NCI-H2196 treated with DMSO at 0.1 percent for 48 hours (cell line): ENCODE data around the gene TUBA1C.
"Not testable (repeated sequence)": the region's sequence is repeated elsewhere in the genome, so short reads cannot be mapped to it uniquely, and the experiment has no call there.

Experiments used
- DNase-seq: peaks from one replicate; lab custom pipeline; 2025; ENCODE audit not compliant: unreplicated experiment; lab: John Stamatoyannopoulos, UW

TUBA1C gene

DNA sequence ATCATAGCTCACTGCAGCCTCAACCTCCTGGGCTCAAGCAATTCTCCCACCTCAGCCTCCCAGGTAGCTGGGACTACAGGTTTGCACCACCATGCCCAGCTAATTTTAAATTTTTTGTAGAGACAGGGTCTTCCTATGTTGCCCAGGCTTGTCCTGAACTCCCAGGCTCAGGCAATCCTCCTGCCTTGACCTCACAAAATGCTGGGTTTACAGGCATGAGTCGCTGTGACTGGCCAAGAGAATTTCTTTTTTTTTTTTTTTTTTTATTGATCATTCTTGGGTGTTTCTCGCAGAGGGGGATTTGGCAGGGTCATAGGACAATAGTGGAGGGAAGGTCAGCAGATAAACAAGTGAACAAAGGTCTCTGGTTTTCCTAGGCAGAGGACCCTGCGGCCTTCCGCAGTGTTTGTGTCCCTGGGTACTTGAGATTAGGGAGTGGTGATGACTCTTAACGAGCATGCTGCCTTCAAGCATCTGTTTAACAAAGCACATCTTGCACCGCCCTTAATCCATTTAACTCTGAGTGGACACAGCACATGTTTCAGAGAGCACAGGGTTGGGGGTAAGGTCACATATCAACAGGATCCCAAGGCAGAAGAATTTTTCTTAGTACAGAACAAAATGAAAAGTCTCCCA is 18.0 kb downstream of the TUBA1C start:
- not testable (repeated sequence) for DNase-seq

DNA sequence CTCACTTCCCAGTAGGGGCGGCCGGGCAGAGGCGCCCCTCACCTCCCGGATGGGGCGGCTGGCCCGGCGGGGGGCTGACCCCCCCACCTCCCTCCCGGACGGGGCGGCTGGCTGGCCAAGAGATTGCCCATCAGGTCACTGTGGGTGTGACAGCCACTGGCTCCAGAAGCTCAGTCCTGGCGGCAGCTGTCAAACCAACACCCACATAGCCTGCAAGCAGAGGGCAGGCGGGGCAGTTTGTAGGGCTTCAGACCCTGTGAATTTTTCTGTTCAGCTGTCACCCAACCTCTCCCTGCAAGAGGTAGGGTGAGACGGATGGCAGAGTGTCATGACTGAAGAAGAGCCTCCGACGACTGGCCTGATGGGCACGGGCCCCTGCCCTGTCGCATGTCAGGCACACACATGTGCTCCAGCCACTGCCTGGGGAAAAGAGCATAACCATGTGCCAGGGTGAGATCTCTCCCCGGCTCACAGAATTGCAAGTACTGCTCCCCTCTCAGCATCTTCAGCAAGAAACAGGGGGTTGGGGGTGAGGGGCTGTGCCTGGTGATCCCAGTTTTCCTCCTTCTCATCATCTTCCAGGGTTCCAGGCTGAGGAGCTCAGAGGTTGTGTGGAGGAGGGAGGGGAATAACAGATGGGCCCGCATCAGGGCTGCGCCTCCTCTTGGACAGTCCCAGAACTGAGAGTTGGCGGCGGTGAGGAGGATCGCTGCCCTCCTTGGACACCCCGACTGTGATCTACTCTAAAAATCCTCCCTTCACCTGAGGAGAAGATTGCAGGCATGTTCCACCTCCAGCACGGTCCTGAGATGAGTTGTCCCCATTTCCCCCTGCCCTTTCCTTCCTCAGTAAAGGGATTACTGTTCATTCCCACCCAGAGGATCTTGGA is 18.9 kb downstream of the TUBA1C start:
- no peak for DNase-seq

DNA sequence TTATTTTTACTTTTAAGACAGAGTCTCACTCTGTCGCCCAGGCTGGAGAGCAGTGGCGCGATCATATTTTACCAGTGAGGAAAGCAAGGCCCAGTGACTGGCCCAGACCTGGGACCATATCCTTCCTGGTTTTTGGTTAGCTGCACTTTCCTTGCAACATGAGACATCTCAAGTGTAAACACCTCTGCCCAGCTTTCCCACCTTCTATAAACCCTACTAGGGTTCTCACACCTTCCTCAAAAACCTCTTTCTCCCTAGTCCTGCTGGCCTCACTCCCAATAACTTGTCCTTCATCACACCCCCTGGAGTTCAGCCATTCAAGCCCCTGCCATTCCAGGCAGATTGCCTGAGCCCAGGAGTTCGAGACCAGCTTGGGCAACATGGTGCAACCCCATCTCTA is 19.8 kb downstream of the TUBA1C start:
- no peak for DNase-seq

DNA sequence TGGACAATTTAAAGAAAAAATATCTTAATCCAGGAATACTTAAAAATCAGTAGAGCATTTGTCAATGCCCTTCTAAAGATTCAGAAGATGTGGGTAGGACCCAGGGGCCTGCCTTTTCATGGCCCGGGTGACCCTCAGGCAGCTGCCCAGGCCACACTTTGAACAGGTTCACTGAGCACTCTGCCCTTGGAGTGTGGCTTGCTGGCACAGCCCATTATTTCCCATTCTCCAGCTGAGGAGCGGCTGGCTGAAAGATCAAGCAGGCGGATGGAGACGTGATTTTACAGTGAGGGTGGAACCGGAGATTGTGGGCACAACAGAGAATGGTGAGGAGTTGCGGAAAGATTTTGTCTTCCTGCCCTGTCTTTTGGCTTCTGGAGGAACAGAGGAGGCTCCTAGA is 23.0 kb downstream of the TUBA1C start:
- no peak for DNase-seq

DNA sequence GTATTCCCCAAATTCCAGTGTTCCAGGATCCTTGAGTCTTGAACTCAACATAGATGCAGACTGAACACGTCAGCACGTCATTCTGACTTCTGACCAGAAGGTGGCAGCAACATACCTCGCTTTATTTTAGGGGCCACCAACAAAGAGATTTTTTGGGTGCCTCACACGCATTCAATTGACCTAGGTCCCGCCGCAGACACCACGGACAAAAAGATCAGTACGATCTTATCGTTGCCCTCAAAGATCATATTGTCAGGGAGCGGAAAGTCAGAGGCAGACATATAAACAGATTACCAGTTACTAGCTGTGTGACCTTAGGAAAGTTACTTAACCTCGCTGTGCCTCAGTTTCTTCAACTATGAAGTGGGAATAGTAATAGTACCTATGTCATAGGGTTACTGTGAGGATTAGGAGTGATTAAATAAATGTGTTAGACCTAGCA is 23.6 kb downstream of the TUBA1C start:
- DNase-seq: no peak

DNA sequence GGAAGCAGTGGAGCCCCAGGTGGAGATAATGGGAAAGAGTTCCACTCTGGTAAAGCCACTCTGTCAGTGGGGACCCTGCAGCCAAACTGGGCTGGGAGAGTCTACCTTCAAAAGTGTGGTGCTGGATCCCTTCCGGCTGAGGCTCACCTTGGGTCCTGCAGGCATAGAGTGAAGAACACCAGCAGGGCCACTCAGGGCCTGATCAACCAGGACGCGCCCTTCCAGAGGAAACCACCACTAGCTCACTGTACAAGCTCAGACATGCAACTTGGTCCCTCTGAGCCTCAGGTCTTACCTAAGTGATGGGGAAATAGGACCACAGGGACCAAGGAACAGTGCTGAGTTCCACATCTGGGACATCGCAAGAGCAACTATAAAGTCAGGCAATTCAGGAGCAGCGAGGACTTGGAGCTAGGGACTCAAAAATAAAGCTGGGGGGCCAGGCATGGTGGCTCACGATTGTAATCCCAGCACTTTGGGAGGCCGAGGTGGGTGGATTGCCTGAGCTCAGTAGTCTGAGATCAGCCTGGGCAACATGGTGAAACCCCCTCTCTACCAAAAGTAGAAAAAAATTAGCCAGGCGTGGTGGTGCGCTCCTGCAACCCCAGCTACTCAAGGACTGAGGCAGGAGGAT is 24.2 kb downstream of the TUBA1C start:
- no peak for DNase-seq

DNA sequence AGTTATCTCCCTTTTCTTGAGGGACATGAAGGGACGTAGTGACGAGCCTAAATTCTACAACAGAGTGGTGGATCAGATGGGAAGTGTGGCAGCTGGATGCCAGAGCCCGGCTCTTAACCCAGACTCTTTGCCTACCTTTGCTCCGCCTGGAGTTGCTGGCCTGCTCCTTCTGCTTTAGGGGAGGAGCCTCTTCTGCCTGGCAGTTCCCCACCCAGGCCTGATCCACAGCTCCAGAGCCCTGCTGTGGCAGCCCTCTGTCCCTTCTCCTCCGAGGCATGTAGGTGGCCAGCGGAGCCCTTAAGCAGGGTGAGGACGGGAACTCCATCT is 27.8 kb downstream of the TUBA1C start:
- peak; percentile 60 for DNase-seq

DNA sequence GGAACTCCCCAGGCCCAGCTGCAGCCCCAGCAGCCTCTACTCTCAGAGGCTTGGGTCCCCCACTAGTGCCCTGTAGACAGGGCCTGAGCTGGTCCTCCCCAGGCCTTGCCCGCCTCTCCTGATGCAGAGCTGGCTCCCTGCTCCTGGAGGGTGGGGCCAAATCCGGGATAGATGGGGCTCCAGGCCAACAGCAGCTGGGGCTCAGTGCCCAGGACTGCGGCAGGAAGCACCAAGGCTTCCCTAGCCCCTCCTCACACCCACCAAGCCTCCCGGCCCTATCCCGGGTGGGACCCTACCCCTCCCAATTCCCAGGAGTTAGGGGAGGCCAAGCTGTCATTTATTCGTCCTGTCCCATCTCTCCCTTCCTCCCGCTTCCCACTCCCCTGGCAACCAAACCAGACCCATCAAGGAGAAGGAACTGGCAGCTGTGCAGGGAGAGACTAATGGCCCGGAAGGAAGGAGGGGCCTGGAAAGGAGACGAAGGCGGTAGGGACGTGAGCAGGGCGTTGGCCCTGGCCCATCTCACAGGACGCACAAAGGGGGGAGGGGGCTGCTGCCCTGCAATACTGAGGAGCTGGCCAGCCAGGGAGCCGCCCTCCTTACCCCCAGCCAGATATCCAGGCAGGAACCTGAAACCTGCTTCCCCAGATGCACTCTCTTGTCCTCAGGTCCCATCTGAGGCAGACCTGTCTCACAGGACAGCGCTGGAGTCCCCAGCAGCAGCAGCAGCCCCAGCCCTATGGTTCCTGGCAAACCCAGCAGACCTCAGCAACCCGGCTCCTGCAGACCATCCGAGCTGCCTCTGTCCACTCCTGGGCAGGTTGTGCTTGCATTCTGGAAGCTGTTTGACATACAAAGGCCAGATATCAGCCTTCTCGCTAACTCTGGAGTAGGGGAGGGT is 28.4 kb downstream of the TUBA1C start:
- DNase-seq: peak; percentile 74

DNA sequence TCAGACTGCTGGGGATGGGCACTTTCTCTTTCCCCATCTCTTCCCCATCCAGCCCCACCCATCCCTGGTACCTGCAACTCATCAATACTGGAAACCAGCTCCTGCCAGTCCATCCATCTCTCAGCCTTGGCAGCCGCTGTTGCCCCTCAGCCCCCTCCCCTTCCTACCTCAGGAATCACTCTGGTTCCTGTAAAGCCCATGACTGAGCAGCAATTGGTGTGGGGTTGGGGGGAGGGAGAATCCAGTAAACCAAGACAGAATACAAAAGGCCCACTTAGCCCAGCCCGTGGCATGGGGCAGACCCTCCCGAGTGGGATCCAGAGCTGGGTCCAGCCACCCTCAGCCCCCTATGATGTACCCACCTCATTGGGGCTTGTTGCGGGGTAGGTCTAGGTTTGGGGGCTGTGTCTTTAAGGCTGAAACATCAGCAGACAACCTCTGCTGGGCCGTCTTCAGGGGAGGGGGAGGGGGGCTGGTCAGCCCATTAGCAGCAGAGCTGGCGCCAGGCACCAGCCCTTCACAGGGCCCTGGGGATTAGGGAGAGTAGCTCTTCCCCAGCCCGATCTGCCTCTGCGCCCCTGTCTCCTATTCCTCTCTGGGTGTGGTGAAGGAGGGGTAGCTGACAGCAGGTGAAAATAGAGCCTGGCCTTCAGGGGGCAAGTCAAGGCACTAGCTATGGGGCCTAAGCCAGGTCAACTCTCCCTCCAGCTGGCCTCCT is 29.4 kb downstream of the TUBA1C start:
- no peak for DNase-seq

DNA sequence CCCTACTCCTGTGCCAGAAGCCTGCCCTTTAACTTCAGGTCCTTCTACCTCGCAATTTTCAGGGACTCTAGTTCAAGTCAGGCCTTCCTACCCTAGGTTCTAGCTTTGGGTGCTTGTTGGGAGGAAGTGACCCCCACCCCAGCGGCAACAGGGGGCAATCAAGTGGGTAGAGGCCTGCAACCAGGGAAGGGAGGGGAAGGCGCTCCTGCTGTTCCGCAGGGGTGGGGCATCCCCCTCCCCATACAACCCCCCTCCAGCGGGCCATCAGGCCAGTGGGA is 29.9 kb downstream of the TUBA1C start:
- DNase-seq: no peak

DNA sequence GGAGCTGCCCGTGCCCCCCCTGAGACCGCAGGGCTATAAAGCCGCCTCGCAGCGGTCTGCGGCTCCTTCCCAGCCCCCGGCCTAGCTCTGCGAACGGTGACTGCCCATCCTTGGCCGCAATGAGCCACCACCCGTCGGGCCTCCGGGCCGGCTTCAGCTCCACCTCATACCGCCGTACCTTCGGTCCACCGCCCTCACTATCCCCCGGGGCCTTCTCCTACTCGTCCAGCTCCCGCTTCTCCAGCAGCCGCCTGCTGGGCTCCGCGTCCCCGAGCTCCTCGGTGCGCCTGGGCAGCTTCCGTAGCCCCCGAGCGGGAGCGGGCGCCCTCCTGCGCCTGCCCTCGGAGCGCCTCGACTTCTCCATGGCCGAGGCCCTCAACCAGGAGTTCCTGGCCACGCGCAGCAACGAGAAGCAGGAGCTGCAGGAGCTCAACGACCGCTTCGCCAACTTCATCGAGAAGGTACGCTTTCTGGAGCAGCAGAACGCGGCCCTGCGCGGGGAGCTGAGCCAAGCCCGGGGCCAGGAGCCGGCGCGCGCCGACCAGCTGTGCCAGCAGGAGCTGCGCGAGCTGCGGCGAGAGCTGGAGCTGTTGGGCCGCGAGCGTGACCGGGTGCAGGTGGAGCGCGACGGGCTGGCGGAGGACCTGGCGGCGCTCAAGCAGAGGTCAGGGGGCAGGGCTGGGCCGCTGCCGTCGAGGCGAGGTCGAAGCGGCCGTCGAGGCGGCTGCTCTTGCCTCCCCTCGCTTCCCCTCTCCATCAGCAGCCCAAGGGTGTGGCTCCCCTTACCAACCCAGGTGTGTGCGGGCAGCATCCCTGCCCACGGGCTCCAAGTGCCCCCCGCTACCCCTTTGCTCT is 30.4 kb downstream of the TUBA1C start, which contains the start of gene PRPH:
TSS of gene PRPH (plus strand) at position 66 of the 855 bp plus-strand sequence. CDS start at position 120, 54 bp downstream.
- no peak for DNase-seq

DNA sequence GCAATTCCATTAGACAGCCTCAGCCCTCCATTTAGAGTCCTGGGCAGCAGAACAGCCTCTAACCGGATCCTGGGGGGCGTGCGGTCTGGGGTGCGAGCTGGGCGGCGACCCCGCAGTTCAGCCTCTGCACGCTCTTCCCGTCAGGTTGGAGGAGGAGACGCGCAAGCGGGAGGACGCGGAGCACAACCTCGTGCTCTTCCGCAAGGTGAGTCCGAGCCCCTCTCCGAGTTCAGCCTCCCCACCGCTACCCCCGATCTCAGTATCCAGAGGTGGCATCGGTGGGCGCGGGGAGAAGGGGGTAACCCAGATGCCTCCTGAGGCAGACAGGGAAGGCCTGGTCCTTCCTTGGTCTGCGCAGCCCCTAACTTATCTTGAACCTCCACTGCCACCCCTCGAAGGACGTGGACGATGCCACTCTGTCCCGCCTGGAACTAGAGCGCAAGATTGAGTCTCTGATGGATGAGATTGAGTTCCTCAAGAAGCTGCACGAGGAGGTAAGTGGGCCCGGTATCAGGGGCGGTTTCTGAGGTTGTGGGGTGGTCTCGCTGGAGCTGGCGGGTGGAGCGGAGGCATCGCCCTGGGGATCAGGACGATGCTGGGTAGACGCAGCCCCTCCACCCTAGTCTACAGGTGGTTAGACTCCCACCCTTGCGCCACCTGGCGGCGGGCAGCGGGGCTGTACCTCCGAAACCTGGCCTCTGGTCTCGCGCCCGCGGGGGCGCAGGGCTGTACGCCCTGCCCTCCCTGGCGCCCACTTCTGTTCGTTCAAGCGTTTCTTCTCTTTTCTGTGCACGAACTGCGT is 31.4 kb downstream of the TUBA1C start:
- DNase-seq: no peak

DNA sequence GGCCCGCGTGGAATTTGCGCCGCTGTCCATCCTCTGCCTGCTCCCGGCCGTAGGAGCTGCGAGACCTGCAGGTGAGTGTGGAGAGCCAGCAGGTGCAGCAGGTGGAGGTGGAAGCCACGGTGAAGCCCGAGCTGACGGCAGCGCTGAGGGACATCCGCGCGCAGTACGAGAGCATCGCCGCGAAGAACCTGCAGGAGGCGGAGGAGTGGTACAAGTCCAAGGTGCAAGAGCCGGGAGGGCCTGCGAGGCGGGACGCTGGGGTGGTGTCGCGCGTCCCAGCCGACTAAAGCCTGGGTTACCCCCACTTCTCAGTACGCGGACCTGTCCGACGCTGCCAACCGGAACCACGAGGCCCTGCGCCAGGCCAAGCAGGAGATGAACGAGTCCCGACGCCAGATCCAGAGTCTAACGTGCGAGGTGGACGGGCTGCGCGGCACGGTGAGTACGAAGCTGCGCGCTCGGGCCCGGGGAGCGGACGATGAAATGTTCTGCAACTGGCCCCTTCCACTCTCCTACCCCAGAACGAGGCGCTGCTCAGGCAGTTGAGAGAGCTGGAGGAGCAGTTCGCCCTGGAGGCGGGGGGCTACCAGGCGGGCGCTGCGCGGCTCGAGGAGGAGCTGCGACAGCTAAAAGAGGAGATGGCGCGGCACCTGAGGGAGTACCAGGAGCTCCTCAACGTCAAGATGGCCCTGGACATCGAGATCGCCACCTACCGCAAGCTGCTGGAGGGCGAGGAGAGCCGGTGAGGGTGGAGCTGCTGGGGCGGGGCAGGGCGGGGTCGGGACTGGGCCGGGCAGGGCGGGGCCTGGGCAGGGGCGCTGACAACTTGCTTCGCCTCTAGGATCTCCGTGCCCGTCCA is 32.2 kb downstream of the TUBA1C start:
- DNase-seq: peak; percentile 33

DNA sequence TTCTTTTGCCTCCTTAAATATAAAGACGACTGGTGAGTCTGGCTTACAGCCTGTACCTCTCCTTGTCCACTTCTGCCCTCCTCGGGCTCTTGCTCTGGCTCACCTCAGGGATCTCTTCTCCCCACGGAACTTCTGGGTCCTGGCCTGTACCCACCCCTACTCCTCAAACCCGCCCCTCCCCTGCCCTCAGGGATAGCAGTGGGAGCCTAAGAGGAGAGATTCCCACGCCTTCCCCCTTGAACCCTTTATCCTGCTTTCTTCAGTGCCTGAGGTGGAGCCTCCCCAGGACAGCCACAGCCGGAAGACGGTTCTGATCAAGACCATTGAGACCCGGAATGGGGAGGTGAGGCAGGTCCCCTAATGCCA is 32.8 kb downstream of the TUBA1C start:
- DNase-seq: no peak

DNA sequence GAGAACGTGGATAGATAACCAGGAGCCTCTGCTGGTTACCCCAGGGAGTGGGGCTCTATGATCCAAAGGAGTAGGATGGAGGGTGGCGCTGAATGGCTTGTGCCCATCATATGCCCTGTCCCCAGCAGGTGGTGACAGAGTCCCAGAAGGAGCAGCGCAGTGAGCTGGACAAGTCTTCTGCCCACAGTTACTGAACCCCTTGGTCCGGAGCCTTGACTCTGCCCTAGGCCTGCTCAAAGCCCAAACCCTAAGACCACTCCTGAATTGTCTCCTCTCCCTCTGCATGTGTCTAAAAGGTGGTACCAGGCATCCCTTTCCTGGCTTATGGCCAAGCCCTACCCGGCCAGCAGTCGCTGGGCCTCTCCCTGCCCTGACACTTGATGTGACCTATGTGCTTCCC is 33.3 kb downstream of the TUBA1C start:
- DNase-seq: no peak

DNA sequence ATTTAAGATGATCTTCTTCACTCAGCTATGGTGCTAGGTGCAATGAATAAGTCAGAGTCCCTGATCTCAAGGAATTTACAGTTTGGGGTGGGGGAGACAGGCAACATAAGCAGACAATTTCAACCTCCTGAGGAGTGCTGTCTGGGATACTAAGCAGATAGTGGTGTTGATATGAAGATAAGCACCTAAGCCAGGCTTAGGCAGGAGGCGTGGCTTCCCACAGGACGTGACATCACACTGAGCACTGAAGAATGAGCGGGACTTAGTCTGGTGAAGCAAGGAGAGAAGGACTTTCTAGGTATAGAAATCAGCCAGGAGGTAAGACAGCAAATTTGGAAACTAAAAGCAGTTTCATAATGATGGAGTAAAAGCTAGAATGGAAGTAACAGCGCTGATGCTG is 36.9 kb downstream of the TUBA1C start:
- no peak for DNase-seq

DNA sequence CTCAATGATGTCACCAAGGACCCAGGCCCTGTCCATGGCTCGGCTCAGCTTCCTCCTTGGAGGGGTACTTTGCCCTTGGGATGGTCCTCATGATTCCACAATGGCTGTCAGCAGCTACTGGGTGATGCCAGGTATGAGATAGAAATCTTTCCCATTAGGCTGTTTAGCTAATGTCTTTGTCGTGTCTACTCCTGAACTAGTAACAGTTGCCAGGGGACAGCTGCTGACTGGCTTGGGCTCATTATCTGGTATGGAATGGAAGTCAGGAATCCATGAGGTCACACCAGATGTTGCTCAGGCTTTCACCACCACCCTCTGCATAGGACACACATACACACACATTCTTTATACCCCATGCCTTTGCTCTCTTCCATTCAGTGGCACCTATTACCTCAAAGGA is 39.3 kb downstream of the TUBA1C start:
- DNase-seq: no peak
